ENCODE measurements around the gene YPEL2.

DNA sequence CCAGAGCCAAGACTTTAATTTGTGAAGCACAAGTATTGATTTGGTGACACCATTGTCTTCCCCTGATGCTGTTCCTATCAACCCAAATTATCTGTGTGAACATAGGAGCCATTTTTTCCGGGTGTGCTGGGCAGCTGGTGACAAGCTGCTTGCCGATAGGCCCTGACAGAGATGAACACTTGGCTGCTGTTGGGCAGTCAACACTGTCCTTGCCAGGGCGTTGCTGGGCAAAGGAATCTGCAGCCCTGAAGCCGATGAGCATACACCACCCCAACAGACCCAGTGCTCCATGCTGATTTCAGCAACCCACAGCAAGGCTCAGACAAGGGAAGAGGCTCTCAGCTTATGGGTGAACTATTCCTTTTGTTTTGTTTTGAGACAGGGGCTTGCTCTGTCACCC lies 105.4 kb downstream of the YPEL2 start:
- TF ChIP-seq, protein P1, sequence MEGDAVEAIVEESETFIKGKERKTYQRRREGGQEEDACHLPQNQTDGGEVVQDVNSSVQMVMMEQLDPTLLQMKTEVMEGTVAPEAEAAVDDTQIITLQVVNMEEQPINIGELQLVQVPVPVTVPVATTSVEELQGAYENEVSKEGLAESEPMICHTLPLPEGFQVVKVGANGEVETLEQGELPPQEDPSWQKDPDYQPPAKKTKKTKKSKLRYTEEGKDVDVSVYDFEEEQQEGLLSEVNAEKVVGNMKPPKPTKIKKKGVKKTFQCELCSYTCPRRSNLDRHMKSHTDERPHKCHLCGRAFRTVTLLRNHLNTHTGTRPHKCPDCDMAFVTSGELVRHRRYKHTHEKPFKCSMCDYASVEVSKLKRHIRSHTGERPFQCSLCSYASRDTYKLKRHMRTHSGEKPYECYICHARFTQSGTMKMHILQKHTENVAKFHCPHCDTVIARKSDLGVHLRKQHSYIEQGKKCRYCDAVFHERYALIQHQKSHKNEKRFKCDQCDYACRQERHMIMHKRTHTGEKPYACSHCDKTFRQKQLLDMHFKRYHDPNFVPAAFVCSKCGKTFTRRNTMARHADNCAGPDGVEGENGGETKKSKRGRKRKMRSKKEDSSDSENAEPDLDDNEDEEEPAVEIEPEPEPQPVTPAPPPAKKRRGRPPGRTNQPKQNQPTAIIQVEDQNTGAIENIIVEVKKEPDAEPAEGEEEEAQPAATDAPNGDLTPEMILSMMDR (tag by site-specific recombination; IDR thresholded peaks at IDR 0.05) = no peak
- TF ChIP-seq ZSCAN23 (tag by site-specific recombination; IDR thresholded peaks at IDR 0.05) (no peak), ZNF621 (tag by site-specific recombination; IDR thresholded peaks at IDR 0.05) (no peak), ZNF140 (tag by site-specific recombination; IDR thresholded peaks at IDR 0.05) (no peak), ZNF146 (tag by site-specific recombination; IDR thresholded peaks at IDR 0.05) (no peak), REPIN1 (tag by site-specific recombination; IDR thresholded peaks at IDR 0.05; ENCODE audit: low read depth) (no peak), ZNF558 (tag by site-specific recombination; IDR thresholded peaks at IDR 0.05) (no peak), ZNF677 (tag by site-specific recombination; IDR thresholded peaks at IDR 0.05) (no peak), RBAK (tag by site-specific recombination; IDR thresholded peaks at IDR 0.05) (no peak), ZNF138 (tag by site-specific recombination; IDR thresholded peaks at IDR 0.05; ENCODE audit: borderline replicate concordance) (no peak)
- TF ChIP-seq, protein P2, sequence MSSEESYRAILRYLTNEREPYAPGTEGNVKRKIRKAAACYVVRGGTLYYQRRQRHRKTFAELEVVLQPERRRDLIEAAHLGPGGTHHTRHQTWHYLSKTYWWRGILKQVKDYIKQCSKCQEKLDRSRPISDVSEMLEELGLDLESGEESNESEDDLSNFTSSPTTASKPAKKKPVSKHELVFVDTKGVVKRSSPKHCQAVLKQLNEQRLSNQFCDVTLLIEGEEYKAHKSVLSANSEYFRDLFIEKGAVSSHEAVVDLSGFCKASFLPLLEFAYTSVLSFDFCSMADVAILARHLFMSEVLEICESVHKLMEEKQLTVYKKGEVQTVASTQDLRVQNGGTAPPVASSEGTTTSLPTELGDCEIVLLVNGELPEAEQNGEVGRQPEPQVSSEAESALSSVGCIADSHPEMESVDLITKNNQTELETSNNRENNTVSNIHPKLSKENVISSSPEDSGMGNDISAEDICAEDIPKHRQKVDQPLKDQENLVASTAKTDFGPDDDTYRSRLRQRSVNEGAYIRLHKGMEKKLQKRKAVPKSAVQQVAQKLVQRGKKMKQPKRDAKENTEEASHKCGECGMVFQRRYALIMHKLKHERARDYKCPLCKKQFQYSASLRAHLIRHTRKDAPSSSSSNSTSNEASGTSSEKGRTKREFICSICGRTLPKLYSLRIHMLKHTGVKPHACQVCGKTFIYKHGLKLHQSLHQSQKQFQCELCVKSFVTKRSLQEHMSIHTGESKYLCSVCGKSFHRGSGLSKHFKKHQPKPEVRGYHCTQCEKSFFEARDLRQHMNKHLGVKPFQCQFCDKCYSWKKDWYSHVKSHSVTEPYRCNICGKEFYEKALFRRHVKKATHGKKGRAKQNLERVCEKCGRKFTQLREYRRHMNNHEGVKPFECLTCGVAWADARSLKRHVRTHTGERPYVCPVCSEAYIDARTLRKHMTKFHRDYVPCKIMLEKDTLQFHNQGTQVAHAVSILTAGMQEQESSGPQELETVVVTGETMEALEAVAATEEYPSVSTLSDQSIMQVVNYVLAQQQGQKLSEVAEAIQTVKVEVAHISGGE (tag by site-specific recombination; conservative IDR thresholded peaks at IDR 0.05; ENCODE audit: low read depth) = no peak
- TF ChIP-seq, protein P3, sequence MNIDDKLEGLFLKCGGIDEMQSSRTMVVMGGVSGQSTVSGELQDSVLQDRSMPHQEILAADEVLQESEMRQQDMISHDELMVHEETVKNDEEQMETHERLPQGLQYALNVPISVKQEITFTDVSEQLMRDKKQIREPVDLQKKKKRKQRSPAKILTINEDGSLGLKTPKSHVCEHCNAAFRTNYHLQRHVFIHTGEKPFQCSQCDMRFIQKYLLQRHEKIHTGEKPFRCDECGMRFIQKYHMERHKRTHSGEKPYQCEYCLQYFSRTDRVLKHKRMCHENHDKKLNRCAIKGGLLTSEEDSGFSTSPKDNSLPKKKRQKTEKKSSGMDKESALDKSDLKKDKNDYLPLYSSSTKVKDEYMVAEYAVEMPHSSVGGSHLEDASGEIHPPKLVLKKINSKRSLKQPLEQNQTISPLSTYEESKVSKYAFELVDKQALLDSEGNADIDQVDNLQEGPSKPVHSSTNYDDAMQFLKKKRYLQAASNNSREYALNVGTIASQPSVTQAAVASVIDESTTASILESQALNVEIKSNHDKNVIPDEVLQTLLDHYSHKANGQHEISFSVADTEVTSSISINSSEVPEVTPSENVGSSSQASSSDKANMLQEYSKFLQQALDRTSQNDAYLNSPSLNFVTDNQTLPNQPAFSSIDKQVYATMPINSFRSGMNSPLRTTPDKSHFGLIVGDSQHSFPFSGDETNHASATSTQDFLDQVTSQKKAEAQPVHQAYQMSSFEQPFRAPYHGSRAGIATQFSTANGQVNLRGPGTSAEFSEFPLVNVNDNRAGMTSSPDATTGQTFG (tag by site-specific recombination; IDR thresholded peaks at IDR 0.05; ENCODE audit: borderline replicate concordance) = no peak
- TF ChIP-seq, protein P4, sequence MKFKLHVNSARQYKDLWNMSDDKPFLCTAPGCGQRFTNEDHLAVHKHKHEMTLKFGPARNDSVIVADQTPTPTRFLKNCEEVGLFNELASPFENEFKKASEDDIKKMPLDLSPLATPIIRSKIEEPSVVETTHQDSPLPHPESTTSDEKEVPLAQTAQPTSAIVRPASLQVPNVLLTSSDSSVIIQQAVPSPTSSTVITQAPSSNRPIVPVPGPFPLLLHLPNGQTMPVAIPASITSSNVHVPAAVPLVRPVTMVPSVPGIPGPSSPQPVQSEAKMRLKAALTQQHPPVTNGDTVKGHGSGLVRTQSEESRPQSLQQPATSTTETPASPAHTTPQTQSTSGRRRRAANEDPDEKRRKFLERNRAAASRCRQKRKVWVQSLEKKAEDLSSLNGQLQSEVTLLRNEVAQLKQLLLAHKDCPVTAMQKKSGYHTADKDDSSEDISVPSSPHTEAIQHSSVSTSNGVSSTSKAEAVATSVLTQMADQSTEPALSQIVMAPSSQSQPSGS (tag by site-specific recombination; IDR thresholded peaks at IDR 0.05; ENCODE audit: low read depth) = no peak
- TF ChIP-seq, protein P5, sequence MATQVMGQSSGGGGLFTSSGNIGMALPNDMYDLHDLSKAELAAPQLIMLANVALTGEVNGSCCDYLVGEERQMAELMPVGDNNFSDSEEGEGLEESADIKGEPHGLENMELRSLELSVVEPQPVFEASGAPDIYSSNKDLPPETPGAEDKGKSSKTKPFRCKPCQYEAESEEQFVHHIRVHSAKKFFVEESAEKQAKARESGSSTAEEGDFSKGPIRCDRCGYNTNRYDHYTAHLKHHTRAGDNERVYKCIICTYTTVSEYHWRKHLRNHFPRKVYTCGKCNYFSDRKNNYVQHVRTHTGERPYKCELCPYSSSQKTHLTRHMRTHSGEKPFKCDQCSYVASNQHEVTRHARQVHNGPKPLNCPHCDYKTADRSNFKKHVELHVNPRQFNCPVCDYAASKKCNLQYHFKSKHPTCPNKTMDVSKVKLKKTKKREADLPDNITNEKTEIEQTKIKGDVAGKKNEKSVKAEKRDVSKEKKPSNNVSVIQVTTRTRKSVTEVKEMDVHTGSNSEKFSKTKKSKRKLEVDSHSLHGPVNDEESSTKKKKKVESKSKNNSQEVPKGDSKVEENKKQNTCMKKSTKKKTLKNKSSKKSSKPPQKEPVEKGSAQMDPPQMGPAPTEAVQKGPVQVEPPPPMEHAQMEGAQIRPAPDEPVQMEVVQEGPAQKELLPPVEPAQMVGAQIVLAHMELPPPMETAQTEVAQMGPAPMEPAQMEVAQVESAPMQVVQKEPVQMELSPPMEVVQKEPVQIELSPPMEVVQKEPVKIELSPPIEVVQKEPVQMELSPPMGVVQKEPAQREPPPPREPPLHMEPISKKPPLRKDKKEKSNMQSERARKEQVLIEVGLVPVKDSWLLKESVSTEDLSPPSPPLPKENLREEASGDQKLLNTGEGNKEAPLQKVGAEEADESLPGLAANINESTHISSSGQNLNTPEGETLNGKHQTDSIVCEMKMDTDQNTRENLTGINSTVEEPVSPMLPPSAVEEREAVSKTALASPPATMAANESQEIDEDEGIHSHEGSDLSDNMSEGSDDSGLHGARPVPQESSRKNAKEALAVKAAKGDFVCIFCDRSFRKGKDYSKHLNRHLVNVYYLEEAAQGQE (tag by site-specific recombination; IDR thresholded peaks at IDR 0.05) = no peak

Measured in HEK293 (cell line).